ENCODE results near the gene EHHADH.
"Not testable (repeated sequence)": the region's sequence is repeated elsewhere in the genome, so short reads cannot be mapped to it uniquely, and the experiment has no call there.

The EHHADH gene

GRCh38 chr3:185251272-185251671 is 2.6 kb downstream of the EHHADH start:
- no peak for DNase-seq (ENCODE audit: low read depth)

GRCh38 chr3:185250653-185251052 is 3.2 kb downstream of the EHHADH start:
- no peak for DNase-seq (ENCODE audit: low read depth)

GRCh38 chr3:185250247-185250646 is 3.6 kb downstream of the EHHADH start:
- no peak for DNase-seq (ENCODE audit: low read depth)

GRCh38 chr3:185242642-185243041 is 11.2 kb downstream of the EHHADH start:
- DNase-seq (ENCODE audit: low read depth) = no peak

- DNase-seq (ENCODE audit: low read depth) = no peak
These were observed 16.9 kb downstream of the EHHADH start for GRCh38 chr3:185236969-185237368.

- DNase-seq (ENCODE audit: low read depth) = no peak
These were observed 20.5 kb downstream of the EHHADH start for GRCh38 chr3:185233328-185233727.

GRCh38 chr3:185226526-185226925 is 27.3 kb downstream of the EHHADH start:
- not testable (repeated sequence) for DNase-seq (ENCODE audit: low read depth)

GRCh38 chr3:185225523-185225922 is 28.3 kb downstream of the EHHADH start:
- DNase-seq (ENCODE audit: low read depth) = peak; percentile 68

GRCh38 chr3:185225080-185225479 is 28.8 kb downstream of the EHHADH start:
- DNase-seq (ENCODE audit: low read depth) = no peak

GRCh38 chr3:185221203-185221602 is 32.6 kb downstream of the EHHADH start:
- no peak for DNase-seq (ENCODE audit: low read depth)

- DNase-seq (ENCODE audit: low read depth) = no peak
These were observed 37.3 kb downstream of the EHHADH start for GRCh38 chr3:185216607-185216958.

GRCh38 chr3:185215873-185216606 is 37.8 kb downstream of the EHHADH start:
- no peak for DNase-seq (ENCODE audit: low read depth)

GRCh38 chr3:185212559-185212958 is 41.3 kb downstream of the EHHADH start:
- DNase-seq (ENCODE audit: low read depth) = no peak

GRCh38 chr3:185212086-185212485 is 41.8 kb downstream of the EHHADH start:
- no peak for DNase-seq (ENCODE audit: low read depth)

GRCh38 chr3:185210621-185211142 is 43.2 kb downstream of the EHHADH start:
- DNase-seq (ENCODE audit: low read depth) = no peak

- no peak for DNase-seq (ENCODE audit: low read depth)
These were observed 45.0 kb downstream of the EHHADH start for GRCh38 chr3:185208823-185209222.

GRCh38 chr3:185207931-185208746 is 45.7 kb downstream of the EHHADH start:
- DNase-seq (ENCODE audit: low read depth) = no peak

- DNase-seq (ENCODE audit: low read depth) = no peak
These were observed 46.4 kb downstream of the EHHADH start for GRCh38 chr3:185207481-185207880.

GRCh38 chr3:185205865-185206264 is 48.0 kb downstream of the EHHADH start:
- DNase-seq (ENCODE audit: low read depth) = no peak

GRCh38 chr3:185204894-185205293 is 49.0 kb downstream of the EHHADH start:
- DNase-seq (ENCODE audit: low read depth) = no peak

GRCh38 chr3:185200639-185201038 is 53.2 kb downstream of the EHHADH start:
- DNase-seq (ENCODE audit: low read depth) = peak; percentile 51

- no peak for DNase-seq (ENCODE audit: low read depth)
These were observed 54.2 kb downstream of the EHHADH start for GRCh38 chr3:185199671-185200070.

- DNase-seq (ENCODE audit: low read depth) = no peak
These were observed 54.6 kb downstream of the EHHADH start for GRCh38 chr3:185199206-185199605.
